HepG2 (cell line): ENCODE data around the gene DNAJC11. TPM values are rescaled to one million over a fixed set of nuclear protein-coding genes. Genes with fewer than 3 reads are reported as not detected.

Experiments
- FOXA1 ChIP-seq, 2 experiments: fragments of 450-650 bp in 1 of 2; sonication (generic) in 1 of 2; formaldehyde crosslinking in 1 of 2; IDR thresholded peaks; 2 replicates each; pipeline versions ENCODE4 v1.4.0 to v1.6.1; 2016 to 2020; ENCODE audit warnings: missing genetic modification reagents in 1 of 2
- FOXA3 ChIP-seq: IDR thresholded peaks from 2 replicates; pipeline ENCODE4 v1.6.1; 2016; ENCODE audit warnings: missing genetic modification reagents, missing compliant biosample characterization
- HNRNPLL ChIP-seq: fragments of 200-400 bp; formaldehyde crosslinking; IDR thresholded peaks from 2 replicates; pipeline ENCODE4 v1.6.1; 2017; ENCODE audit warnings: mild to moderate bottlenecking, low read depth, low read length; ENCODE audit not compliant: poor library complexity, severe bottlenecking
- MED8 ChIP-seq: sonication (generic); formaldehyde crosslinking; IDR thresholded peaks from 2 replicates; pipeline ENCODE4 v1.8.1; 2023; ENCODE audit warnings: mild to moderate bottlenecking, missing genetic modification reagents; ENCODE audit not compliant: insufficient replicate concordance
- MTA1 ChIP-seq: sonication (generic); formaldehyde crosslinking; IDR thresholded peaks from 2 replicates; pipeline ENCODE4 v1.4.0; 2020; ENCODE audit warnings: missing genetic modification reagents, mild to moderate bottlenecking, borderline replicate concordance
- ZBTB3 ChIP-seq: sonication (generic); formaldehyde crosslinking; IDR thresholded peaks from 2 replicates; pipeline ENCODE4 v1.4.0; 2020; ENCODE audit warnings: low read depth, mild to moderate bottlenecking, moderate library complexity, missing genetic modification reagents, borderline replicate concordance
- ZBTB38 ChIP-seq: sonication (generic); formaldehyde crosslinking; IDR thresholded peaks from 2 replicates; pipeline ENCODE4 v1.5.1; 2020; ENCODE audit warnings: mild to moderate bottlenecking, missing genetic modification reagents
- ZBTB7B ChIP-seq: sonication (generic); formaldehyde crosslinking; IDR thresholded peaks from 2 replicates; pipeline ENCODE4 v1.4.0; 2020; ENCODE audit warnings: missing genetic modification reagents
- ZFP82 ChIP-seq: sonication (generic); formaldehyde crosslinking; IDR thresholded peaks from 2 replicates; pipeline ENCODE4 v1.5.1; 2020; ENCODE audit warnings: mild to moderate bottlenecking, missing genetic modification reagents, borderline replicate concordance
- ZNF234 ChIP-seq: sonication (generic); formaldehyde crosslinking; conservative IDR thresholded peaks from 2 replicates; pipeline ENCODE4 v1.5.1; 2020; ENCODE audit warnings: mild to moderate bottlenecking, missing genetic modification reagents
- ZNF562 ChIP-seq: sonication (generic); formaldehyde crosslinking; IDR thresholded peaks from 2 replicates; pipeline ENCODE4 v1.8.0; 2022; ENCODE audit warnings: missing genetic modification reagents, borderline replicate concordance
- ZNF572 ChIP-seq: sonication (generic); formaldehyde crosslinking; IDR thresholded peaks from 2 replicates; pipeline ENCODE4 v1.5.1; 2020; ENCODE audit warnings: mild to moderate bottlenecking, missing genetic modification reagents
- ZNF749 ChIP-seq: sonication (generic); formaldehyde crosslinking; IDR thresholded peaks from 2 replicates; pipeline ENCODE4 v1.8.0; 2022; ENCODE audit warnings: mild to moderate bottlenecking, missing genetic modification reagents, moderate library complexity, borderline replicate concordance
- ZNF777 ChIP-seq: sonication (generic); formaldehyde crosslinking; IDR thresholded peaks from 2 replicates; pipeline ENCODE4 v1.4.0; 2020; ENCODE audit warnings: missing genetic modification reagents
- polyA plus RNA-seq, 8 experiments: library from polyadenylated mRNA; depleted of rRNA in 3 of 8; stranded (reverse) in 7 of 8; unstranded in 1 of 8; fragments of >200 nt; fragmentation: Illumina TruSeq in 4 of 8; extraction: Trizol in 4 of 8; gene quantifications; 2 replicates each; pipeline versions ENCODE4 v1.2.1 to v1.2.3, GENCODE V29; 2011 to 2016; ENCODE audit warnings: low read depth in 4 of 8, missing spikeins in 1 of 8, mixed read lengths in 1 of 8; ENCODE audit not compliant: insufficient read depth in 1 of 8
- total RNA-seq, 5 experiments: library from RNA; depleted of rRNA; stranded (reverse); fragments of >200 nt; fragmentation: Illumina TruSeq; extraction: Trizol; gene quantifications; 2 replicates each; pipeline ENCODE4 v1.2.3, GENCODE V29; 2016; ENCODE audit warnings: low read depth in 1 of 5
- TF ChIP-seq, protein P1 (sequence below): sonication (generic); formaldehyde crosslinking; IDR thresholded peaks from 2 replicates; pipeline ENCODE4 v1.4.0; 2020; ENCODE audit warnings: missing genetic modification reagents; ENCODE audit errors: not compliant biosample characterization
- TF ChIP-seq, protein P2 (sequence below): sonication (generic); formaldehyde crosslinking; IDR thresholded peaks from 2 replicates; pipeline ENCODE4 v1.4.0; 2020; ENCODE audit warnings: missing genetic modification reagents
- TF ChIP-seq, protein P3 (sequence below): sonication (generic); formaldehyde crosslinking; IDR thresholded peaks from 2 replicates; pipeline ENCODE4 v1.4.0; 2020; ENCODE audit warnings: missing genetic modification reagents, mild to moderate bottlenecking, borderline replicate concordance
- TF ChIP-seq, protein P4 (sequence below): sonication (generic); formaldehyde crosslinking; IDR thresholded peaks from 2 replicates; pipeline ENCODE4 v1.4.0; 2020; ENCODE audit warnings: missing genetic modification reagents

The DNAJC11 gene
- total and polyA plus RNA-seq, 2 of the 13 experiments (the other 11 are each of a cell fraction or from before 2014, with no cell fraction given) = 25.1 to 47.6 TPM

DNA sequence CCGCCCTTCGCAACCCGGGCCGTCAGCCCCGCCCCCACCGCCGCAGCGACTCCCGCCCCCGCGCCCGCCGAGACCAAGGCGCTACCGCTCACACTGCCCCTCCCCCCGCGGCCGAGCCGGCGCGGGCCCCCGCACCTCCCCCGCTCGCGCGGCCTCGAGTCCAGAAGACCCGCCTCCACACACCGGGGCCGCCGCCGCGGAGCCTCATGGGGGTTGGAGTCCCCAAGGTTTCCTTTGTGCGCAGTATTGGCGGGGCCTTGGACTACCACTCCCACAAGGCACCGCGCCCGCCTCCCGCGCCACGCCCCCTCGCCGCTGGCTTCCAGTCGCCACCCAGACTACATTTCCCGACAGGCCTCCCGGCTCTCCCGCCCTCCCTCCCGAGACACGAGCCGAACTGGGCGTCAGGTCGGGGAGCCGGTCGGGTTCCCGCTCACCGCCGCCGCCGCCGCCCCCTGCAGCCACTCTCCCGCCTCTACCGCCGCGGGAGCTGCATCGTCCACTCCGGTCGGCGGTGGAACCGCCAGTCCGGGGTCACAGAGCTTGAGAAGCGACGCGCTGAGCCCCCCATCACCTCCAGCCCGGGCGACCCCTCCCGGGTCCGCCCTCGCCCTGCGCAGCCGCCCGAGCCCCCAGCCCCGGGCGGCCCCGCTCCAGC lies 88.1 kb downstream of the DNAJC11 start, which contains the start of gene PHF13 (continued):
- TF ChIP-seq FOXA3 (CRISPR knock-in tag) (peak; percentile 37; the same call in 1 of the 2 replicates), ZBTB3 (CRISPR knock-in tag) (no peak), ZNF572 (no peak), ZNF749 (CRISPR knock-in tag) (no peak), MTA1 (CRISPR knock-in tag) (no peak), MED8 (CRISPR knock-in tag) (no peak), HNRNPLL (peak; percentile 39), ZBTB38 (CRISPR knock-in tag) (peak; percentile 28; the same call in 1 of the 2 replicates), ZNF562 (CRISPR knock-in tag) (no peak), ZNF777 (peak; percentile 43; the same call in 1 of the 2 replicates), ZBTB7B (peak; percentile 67; the same call in 1 of the 2 replicates), ZNF234 (CRISPR knock-in tag) (no peak), ZFP82 (CRISPR knock-in tag) (no peak), FOXA1 (IDR thresholded peaks at IDR 0.05) (no peak), FOXA1 (CRISPR knock-in tag; IDR thresholded peaks at IDR 0.05) (no peak)
- TF ChIP-seq, protein P1, sequence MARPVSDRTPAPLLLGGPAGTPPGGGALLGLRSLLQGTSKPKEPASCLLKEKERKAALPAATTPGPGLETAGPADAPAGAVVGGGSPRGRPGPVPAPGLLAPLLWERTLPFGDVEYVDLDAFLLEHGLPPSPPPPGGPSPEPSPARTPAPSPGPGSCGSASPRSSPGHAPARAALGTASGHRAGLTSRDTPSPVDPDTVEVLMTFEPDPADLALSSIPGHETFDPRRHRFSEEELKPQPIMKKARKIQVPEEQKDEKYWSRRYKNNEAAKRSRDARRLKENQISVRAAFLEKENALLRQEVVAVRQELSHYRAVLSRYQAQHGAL (CRISPR knock-in tag) = no peak
- TF ChIP-seq, protein P2, sequence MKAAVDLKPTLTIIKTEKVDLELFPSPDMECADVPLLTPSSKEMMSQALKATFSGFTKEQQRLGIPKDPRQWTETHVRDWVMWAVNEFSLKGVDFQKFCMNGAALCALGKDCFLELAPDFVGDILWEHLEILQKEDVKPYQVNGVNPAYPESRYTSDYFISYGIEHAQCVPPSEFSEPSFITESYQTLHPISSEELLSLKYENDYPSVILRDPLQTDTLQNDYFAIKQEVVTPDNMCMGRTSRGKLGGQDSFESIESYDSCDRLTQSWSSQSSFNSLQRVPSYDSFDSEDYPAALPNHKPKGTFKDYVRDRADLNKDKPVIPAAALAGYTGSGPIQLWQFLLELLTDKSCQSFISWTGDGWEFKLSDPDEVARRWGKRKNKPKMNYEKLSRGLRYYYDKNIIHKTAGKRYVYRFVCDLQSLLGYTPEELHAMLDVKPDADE (CRISPR knock-in tag) = no peak
- TF ChIP-seq, protein P3, sequence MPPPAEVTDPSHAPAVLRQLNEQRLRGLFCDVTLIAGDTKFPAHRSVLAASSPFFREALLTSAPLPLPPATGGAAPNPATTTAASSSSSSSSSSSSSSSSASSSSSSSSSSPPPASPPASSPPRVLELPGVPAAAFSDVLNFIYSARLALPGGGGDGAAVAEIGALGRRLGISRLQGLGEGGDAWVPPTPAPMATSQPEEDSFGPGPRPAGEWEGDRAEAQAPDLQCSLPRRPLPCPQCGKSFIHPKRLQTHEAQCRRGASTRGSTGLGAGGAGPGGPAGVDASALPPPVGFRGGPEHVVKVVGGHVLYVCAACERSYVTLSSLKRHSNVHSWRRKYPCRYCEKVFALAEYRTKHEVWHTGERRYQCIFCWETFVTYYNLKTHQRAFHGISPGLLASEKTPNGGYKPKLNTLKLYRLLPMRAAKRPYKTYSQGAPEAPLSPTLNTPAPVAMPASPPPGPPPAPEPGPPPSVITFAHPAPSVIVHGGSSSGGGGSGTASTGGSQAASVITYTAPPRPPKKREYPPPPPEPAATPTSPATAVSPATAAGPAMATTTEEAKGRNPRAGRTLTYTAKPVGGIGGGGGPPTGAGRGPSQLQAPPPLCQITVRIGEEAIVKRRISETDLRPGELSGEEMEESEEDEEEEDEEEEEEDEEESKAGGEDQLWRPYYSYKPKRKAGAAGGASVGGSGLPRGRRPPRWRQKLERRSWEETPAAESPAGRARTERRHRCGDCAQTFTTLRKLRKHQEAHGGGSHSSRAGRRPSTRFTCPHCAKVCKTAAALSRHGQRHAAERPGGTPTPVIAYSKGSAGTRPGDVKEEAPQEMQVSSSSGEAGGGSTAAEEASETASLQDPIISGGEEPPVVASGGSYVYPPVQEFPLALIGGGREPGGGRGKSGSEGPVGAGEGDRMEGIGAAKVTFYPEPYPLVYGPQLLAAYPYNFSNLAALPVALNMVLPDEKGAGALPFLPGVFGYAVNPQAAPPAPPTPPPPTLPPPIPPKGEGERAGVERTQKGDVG (CRISPR knock-in tag) = no peak
- TF ChIP-seq, protein P4, sequence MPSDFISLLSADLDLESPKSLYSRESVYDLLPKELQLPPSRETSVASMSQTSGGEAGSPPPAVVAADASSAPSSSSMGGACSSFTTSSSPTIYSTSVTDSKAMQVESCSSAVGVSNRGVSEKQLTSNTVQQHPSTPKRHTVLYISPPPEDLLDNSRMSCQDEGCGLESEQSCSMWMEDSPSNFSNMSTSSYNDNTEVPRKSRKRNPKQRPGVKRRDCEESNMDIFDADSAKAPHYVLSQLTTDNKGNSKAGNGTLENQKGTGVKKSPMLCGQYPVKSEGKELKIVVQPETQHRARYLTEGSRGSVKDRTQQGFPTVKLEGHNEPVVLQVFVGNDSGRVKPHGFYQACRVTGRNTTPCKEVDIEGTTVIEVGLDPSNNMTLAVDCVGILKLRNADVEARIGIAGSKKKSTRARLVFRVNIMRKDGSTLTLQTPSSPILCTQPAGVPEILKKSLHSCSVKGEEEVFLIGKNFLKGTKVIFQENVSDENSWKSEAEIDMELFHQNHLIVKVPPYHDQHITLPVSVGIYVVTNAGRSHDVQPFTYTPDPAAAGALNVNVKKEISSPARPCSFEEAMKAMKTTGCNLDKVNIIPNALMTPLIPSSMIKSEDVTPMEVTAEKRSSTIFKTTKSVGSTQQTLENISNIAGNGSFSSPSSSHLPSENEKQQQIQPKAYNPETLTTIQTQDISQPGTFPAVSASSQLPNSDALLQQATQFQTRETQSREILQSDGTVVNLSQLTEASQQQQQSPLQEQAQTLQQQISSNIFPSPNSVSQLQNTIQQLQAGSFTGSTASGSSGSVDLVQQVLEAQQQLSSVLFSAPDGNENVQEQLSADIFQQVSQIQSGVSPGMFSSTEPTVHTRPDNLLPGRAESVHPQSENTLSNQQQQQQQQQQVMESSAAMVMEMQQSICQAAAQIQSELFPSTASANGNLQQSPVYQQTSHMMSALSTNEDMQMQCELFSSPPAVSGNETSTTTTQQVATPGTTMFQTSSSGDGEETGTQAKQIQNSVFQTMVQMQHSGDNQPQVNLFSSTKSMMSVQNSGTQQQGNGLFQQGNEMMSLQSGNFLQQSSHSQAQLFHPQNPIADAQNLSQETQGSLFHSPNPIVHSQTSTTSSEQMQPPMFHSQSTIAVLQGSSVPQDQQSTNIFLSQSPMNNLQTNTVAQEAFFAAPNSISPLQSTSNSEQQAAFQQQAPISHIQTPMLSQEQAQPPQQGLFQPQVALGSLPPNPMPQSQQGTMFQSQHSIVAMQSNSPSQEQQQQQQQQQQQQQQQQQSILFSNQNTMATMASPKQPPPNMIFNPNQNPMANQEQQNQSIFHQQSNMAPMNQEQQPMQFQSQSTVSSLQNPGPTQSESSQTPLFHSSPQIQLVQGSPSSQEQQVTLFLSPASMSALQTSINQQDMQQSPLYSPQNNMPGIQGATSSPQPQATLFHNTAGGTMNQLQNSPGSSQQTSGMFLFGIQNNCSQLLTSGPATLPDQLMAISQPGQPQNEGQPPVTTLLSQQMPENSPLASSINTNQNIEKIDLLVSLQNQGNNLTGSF (CRISPR knock-in tag) = no peak
